BJ (cell line): ENCODE data around the gene SACM1L. TPM values are rescaled to one million over a fixed set of nuclear protein-coding genes. Genes with fewer than 3 reads are reported as not detected.

Experiments used
- CTCF ChIA-PET: fragments of 350-600 bp; formaldehyde crosslinking; extraction: SDS; loops from one replicate; lab custom pipeline; 2021; ENCODE audit warnings: antibody characterized with exemption, inconsistent platforms; lab: Yijun Ruan, JAX
- POLR2A ChIA-PET: fragments of 300-600 bp; sonication (Branson Sonifier 250); formaldehyde crosslinking; extraction: SDS; loops from one replicate; lab custom pipeline; 2021; ENCODE audit warnings: antibody characterized with exemption; lab: Charles Lee
- DNase-seq: peaks from one replicate; pipeline ENCODE4 v3.0.0-alpha.2; 2011; ENCODE audit warnings: low read depth
- H3K27me3 ChIP-seq: 2 replicates; pipeline ENCODE4 v1.6.0; 2011; ENCODE audit warnings: low read length; ENCODE audit not compliant: control insufficient read depth, insufficient read depth
- H3K36me3 ChIP-seq: 2 replicates; pipeline ENCODE4 v1.5.1; 2011; ENCODE audit warnings: low read length; ENCODE audit not compliant: control insufficient read depth, insufficient read depth
- H3K4me3 ChIP-seq: 2 replicates; pipeline ENCODE4 v1.5.1; 2011; ENCODE audit warnings: low read depth, mild to moderate bottlenecking, control low read depth, low read length
- polyA plus RNA-seq: library from polyadenylated mRNA; depleted of rRNA; stranded (reverse); fragments of >200 nt; gene quantifications from 2 replicates; pipeline ENCODE4 v1.2.3, GENCODE V29; 2011
- TF ChIP-seq, protein P1 (sequence below): IDR thresholded peaks from 2 replicates; pipeline ENCODE4 v1.5.1; 2011; ENCODE audit warnings: low read depth, mild to moderate bottlenecking, control low read depth, inconsistent platforms, low read length, moderate library complexity; ENCODE audit not compliant: insufficient read depth

SACM1L gene
- polyA plus RNA-seq, 1 experiment, result 10.8 TPM

DNA sequence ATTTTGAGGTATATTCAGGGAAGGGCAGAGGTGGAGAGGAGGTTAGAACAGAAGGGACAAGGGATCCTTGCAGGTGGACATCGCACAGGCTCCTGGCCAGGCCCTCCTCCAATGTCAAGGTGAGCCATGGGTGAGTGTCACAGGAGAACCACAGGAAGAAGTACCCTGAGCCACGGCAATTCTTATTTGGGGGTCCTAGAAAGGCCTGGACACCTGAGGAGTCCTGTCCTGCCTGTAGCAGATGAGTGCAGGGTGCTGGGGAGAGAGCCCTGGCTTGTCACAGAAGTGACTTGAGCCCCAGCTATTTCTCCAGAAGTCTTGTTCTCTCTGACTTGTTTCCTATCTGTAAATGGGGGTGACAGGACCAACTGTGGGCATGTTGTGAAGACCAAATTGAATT is 102.8 kb downstream of the SACM1L start:
- POLR2A ChIA-PET, result no interaction called here
- TF ChIP-seq, protein P1, sequence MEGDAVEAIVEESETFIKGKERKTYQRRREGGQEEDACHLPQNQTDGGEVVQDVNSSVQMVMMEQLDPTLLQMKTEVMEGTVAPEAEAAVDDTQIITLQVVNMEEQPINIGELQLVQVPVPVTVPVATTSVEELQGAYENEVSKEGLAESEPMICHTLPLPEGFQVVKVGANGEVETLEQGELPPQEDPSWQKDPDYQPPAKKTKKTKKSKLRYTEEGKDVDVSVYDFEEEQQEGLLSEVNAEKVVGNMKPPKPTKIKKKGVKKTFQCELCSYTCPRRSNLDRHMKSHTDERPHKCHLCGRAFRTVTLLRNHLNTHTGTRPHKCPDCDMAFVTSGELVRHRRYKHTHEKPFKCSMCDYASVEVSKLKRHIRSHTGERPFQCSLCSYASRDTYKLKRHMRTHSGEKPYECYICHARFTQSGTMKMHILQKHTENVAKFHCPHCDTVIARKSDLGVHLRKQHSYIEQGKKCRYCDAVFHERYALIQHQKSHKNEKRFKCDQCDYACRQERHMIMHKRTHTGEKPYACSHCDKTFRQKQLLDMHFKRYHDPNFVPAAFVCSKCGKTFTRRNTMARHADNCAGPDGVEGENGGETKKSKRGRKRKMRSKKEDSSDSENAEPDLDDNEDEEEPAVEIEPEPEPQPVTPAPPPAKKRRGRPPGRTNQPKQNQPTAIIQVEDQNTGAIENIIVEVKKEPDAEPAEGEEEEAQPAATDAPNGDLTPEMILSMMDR, result no peak

DNA sequence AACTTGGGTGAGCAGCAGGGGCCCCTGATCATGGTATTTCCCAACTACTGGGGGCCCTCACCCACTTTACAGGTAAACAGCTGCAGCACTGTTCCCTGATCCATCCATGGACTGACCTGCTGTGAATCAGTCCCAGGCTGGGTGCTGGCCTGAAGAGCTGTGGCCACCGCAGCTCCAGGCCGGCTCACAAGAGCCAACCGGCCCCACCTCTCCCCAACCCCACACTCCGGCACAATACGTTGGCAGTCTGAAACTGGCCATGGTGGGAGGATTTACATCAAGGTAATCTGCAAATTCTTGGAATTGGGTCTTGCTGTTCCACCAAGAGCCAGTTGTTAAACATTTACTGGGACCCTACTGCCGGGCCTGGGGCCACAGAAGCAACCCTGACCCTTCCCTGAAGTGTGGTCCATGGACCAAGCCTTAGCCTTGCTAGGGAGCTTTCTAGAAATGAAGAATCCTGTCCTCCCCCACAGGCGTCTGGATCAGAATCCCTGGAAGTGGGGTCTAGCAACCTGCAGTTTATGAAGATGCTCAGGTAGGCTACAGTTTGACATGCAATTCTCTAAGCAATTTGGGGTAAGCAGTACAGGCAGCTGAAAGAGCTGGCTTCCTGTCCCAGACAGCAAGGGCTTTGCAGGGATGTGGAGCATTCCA is 103.4 kb downstream of the SACM1L start:
- H3K36me3 ChIP-seq, result no peaks in the 10 kb centered on the region
- H3K4me3 ChIP-seq, result no peak overlapping the region
- CTCF ChIA-PET, result interaction anchor here (1.2 kb wide), 1 partner anchor 13 kb away, joined by 3 read pairs; no protein-coding TSS in a partner anchor
- peaks cover 46% of the 10 kb centered on the region for H3K27me3 ChIP-seq
- TF ChIP-seq, protein P1, result no peak
- POLR2A ChIA-PET, result no interaction called here
- no peak for DNase-seq

More for the DNA sequence above, 102.8 kb downstream of the SACM1L start:
- no peak overlapping the region for H3K4me3 ChIP-seq
- no peak for DNase-seq
- H3K27me3 ChIP-seq, result peaks cover 43% of the 10 kb centered on the region
- CTCF ChIA-PET, result interaction anchor here (1.1 kb wide), 1 partner anchor 10 kb away, joined by 3 read pairs; no protein-coding TSS in a partner anchor
- H3K36me3 ChIP-seq, result no peaks in the 10 kb centered on the region

DNA sequence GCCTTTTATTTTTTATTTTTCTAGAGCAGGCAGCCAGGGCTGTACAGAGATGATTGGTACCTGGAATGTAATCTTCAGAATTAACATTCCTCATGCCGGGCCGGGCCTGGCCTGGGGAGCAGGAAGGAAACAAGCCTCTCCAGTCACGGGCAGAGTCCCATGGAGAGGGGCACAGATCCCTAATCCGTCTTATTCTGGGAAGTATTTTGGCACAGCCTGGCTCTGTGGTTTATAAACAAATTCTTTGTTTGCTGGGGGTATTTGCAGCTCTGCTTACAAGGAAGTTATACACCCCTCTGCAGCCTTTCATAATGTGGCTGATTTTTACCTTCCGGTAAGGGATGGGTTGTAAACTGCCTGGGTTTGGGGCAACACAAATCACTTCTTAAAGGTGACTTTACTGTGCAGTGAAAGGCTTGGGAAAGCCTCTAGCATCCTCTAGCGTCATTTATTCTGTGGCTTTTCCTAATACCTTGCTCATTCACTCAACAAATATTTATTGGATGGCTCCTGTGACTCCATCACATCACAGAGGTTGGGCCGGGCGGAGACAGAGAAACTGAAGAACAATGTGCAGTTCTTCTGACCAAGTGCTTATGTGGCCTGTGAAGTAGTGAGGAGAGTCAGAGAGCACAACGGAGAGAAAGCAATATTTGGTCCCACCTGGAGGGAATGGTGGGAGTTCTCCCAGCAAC is 104.4 kb downstream of the SACM1L start:
- ChIA-PET POLR2A (no interaction called here), CTCF (interaction anchor here (1.2 kb wide), 1 partner anchor 12 kb away, joined by 3 read pairs; no protein-coding TSS in a partner anchor)
- peaks cover 53% of the 10 kb centered on the region for H3K27me3 ChIP-seq

DNA sequence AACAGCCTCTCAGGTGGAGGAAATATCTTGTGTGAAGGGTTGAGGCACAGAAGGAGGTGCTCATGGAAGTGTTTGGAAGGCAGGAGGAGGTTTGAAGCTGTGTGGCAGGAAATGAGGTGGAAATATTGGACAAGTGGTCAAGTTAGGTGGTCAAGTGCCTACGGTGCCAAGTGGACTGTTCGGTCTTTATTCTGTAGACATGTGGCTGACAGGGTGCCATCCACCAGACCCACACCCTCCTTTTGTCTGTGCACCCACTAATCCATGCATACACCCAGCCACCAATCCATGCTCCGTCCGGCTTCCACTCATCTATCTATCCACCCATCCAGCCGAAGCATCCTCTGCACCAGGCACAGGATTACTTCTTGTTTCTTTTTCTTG is 105.0 kb downstream of the SACM1L start:
- H3K36me3 ChIP-seq, result no peaks in the 10 kb centered on the region
- peaks cover 55% of the 10 kb centered on the region for H3K27me3 ChIP-seq
- POLR2A ChIA-PET, result no interaction called here

More for the DNA sequence above, 104.4 kb downstream of the SACM1L start:
- TF ChIP-seq, protein P1, result no peak
- no peak for DNase-seq
- no peaks in the 10 kb centered on the region for H3K36me3 ChIP-seq
- no peak overlapping the region for H3K4me3 ChIP-seq

DNA sequence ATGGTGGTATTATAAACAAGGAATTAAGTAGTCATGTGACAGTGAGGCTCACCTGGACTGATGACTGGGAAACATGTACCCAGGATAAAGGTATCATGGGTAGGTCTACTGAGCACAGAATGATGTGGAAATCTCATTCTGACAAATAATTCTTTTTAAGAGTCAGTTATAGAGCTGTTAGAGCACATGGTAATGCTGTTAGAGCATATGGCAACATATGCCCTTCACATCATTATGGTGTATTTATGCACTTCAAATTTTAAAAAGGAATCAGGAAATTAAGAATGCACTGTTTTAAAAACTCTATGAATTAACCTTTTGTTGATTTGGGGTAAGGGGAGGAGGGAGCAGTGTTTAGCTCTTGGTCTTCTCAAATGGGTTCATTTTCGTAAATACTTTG is 105.5 kb downstream of the SACM1L start:
- peaks cover 56% of the 10 kb centered on the region for H3K27me3 ChIP-seq
- TF ChIP-seq, protein P1, result no peak
- H3K36me3 ChIP-seq, result no peaks in the 10 kb centered on the region
- ChIA-PET CTCF (no interaction called here), POLR2A (no interaction called here)
- no peak overlapping the region for H3K4me3 ChIP-seq
- no peak for DNase-seq

More for the DNA sequence above, 105.0 kb downstream of the SACM1L start:
- CTCF ChIA-PET, result interaction anchor here (1.2 kb wide), 1 partner anchor 11 kb away, joined by 3 read pairs; no protein-coding TSS in a partner anchor
- TF ChIP-seq, protein P1, result no peak
- no peak for DNase-seq
- no peak overlapping the region for H3K4me3 ChIP-seq
